ENCODE measurements around the gene HMG20A. TPM values are rescaled to one million over a fixed set of nuclear protein-coding genes. Genes with fewer than 3 reads are reported as not detected.

HMG20A gene
- total and polyA plus RNA-seq, 10 of the 15 experiments (the other 5 are each of a cell fraction or from before 2014, with no cell fraction given): 30.0 to 98.7 (median 46.8) TPM

GRCh38 chr15:77510066-77511057 lies 89.7 kb downstream of the HMG20A start:
- H3K79me2 ChIP-seq (ENCODE audit: control insufficient read depth, insufficient read depth, low read length): no peaks in the 10 kb centered on the region
- intact Hi-C loops (cut with micrococcal nuclease; ENCODE audit: unreplicated experiment) (no loop called here), in situ Hi-C loops (cut with MboI) (no loop called here)
- no peak overlapping the region for H3K27ac ChIP-seq (ENCODE audit: control insufficient read depth, insufficient read depth)
- TF ChIP-seq SMARCA5 (IDR thresholded peaks at IDR 0.05) (no peak), DPF2 (IDR thresholded peaks at IDR 0.05) (no peak), ZZZ3 (IDR thresholded peaks at IDR 0.05; ENCODE audit: control insufficient read depth, insufficient read length, low read depth) (no peak)
- H3K9ac ChIP-seq (ENCODE audit: control insufficient read depth, insufficient read depth, low read length): no peak overlapping the region
- BruUV-seq (replicated peaks): no TSS peak
- H3K4me1 ChIP-seq (ENCODE audit: control insufficient read depth, insufficient read depth, low read length): peaks cover 22% of the 10 kb centered on the region
- ChIA-PET SMC1A (ENCODE audit: uncharacterized antibody, unreplicated experiment) (interaction anchor here (1.4 kb wide), 1 partner anchor 33 kb away, joined by 4 read pairs; no protein-coding TSS in a partner anchor), CTCF (interaction anchor here (1.0 to 4.8 kb wide), 2 partner anchors 13 to 33 kb away, joined by 4 to 29 read pairs; no protein-coding TSS in a partner anchor), RAD21 (ENCODE audit: unreplicated experiment) (interaction anchor here (1.2 kb wide), 1 partner anchor 33 kb away, joined by 4 read pairs; no protein-coding TSS in a partner anchor), POLR2A (no interaction called here)
- H4K20me1 ChIP-seq (ENCODE audit: control insufficient read depth, insufficient read depth): no peaks in the 10 kb centered on the region
- no peaks in the 10 kb centered on the region for H3K9me3 ChIP-seq (replicated peaks; ENCODE audit: control insufficient read depth, insufficient read depth, low read length)
- H2AFZ ChIP-seq (ENCODE audit: control insufficient read depth, low read depth, low read length): no peak overlapping the region
- H3K36me3 ChIP-seq (ENCODE audit: control insufficient read depth in 2 of 2, insufficient read depth in 2 of 2, low read length in 1 of 2): no peaks in the 10 kb centered on the region
- no peak for ATAC-seq
- no peak for FAIRE-seq
- WGBS (ENCODE audit: insufficient coverage, insufficient replicate concordance, low lambda C conversion rate, missing lambda C conversion rate): 69% methylated on average over 11 of the region's 11 CpGs
- H3K27me3 ChIP-seq (replicated peaks in 1 of 2; ENCODE audit: control insufficient read depth in 2 of 2, insufficient read depth in 2 of 2, low read length in 1 of 2): no peaks in the 10 kb centered on the region
- no peak overlapping the region for H3K4me3 ChIP-seq
- DNase-seq (ENCODE audit: low read depth, low spot score): no peak
- no peak overlapping the region for H3K4me2 ChIP-seq (ENCODE audit: control insufficient read depth, insufficient read depth)

- FAIRE-seq: no peak
- ATAC-seq: no peak
- Histone ChIP-seq H3K4me2 (ENCODE audit: control insufficient read depth, insufficient read depth) (no peak overlapping the region), H3K9me3 (replicated peaks; ENCODE audit: control insufficient read depth, insufficient read depth, low read length) (no peaks in the 10 kb centered on the region), H3K79me2 (ENCODE audit: control insufficient read depth, insufficient read depth, low read length) (no peaks in the 10 kb centered on the region), H2AFZ (ENCODE audit: control insufficient read depth, low read depth, low read length) (no peak overlapping the region), H3K27ac (ENCODE audit: control insufficient read depth, insufficient read depth) (no peak overlapping the region), H4K20me1 (ENCODE audit: control insufficient read depth, insufficient read depth) (no peaks in the 10 kb centered on the region), H3K27me3 (replicated peaks in 1 of 2; ENCODE audit: control insufficient read depth in 2 of 2, insufficient read depth in 2 of 2, low read length in 1 of 2) (no peaks in the 10 kb centered on the region; a peak in 1 of 4 replicates), H3K9ac (ENCODE audit: control insufficient read depth, insufficient read depth, low read length) (no peak overlapping the region), H3K36me3 (ENCODE audit: control insufficient read depth in 2 of 2, insufficient read depth in 2 of 2, low read length in 1 of 2) (no peaks in the 10 kb centered on the region), H3K4me3 (no peak overlapping the region), H3K4me1 (ENCODE audit: control insufficient read depth, insufficient read depth, low read length) (peaks cover 22% of the 10 kb centered on the region)
- no peak for DNase-seq (ENCODE audit: low read depth, low spot score)
- BruUV-seq (replicated peaks): no TSS peak
- RAD21 ChIA-PET (ENCODE audit: unreplicated experiment): no interaction called here
- CTCF ChIA-PET: no interaction called here
- intact Hi-C loops (cut with micrococcal nuclease; ENCODE audit: unreplicated experiment) (no loop called here), in situ Hi-C loops (cut with MboI) (no loop called here)
- POLR2A ChIA-PET: no interaction called here
- SMC1A ChIA-PET (ENCODE audit: uncharacterized antibody, unreplicated experiment): no interaction called here
- WGBS (ENCODE audit: insufficient coverage, insufficient replicate concordance, low lambda C conversion rate, missing lambda C conversion rate): 93% methylated on average over 1 of the region's 1 CpG
- no peak for TF ChIP-seq BHLHE40 (IDR thresholded peaks at IDR 0.05; ENCODE audit: borderline replicate concordance in 1 of 2, low read depth in 2 of 2, low read length in 1 of 2)
- TF ChIP-seq POLR2AphosphoS5 (IDR thresholded peaks at IDR 0.05; ENCODE audit: low read length): no peak
- no peak for TF ChIP-seq ZBTB11 (CRISPR knock-in tag; IDR thresholded peaks at IDR 0.05)
- no peak for TF ChIP-seq NFYB (IDR thresholded peaks at IDR 0.05; ENCODE audit: insufficient read depth, low read depth, low read length)
- TF ChIP-seq SUZ12 (IDR thresholded peaks at IDR 0.05; ENCODE audit: unreplicated experiment): no peak
- TF ChIP-seq ESRRA (IDR thresholded peaks at IDR 0.05; ENCODE audit: low read length): no peak
- no peak for TF ChIP-seq KDM1A (IDR thresholded peaks at IDR 0.05; ENCODE audit: borderline replicate concordance)
- TF ChIP-seq USF2 (IDR thresholded peaks at IDR 0.05; ENCODE audit: borderline replicate concordance, low read depth, low read length): no peak
- TF ChIP-seq RBBP5 (conservative IDR thresholded peaks at IDR 0.05): no peak
These were observed 91.2 kb downstream of the HMG20A start for GRCh38 chr15:77511869-77512268.
